ENCODE results near the gene C2CD2. TPM values are rescaled to one million over a fixed set of nuclear protein-coding genes. Genes with fewer than 3 reads are reported as not detected.
A peak's percentile ranks its signal among the peaks of the same experiment; 100 is the strongest.

C2CD2 gene
- total and polyA plus RNA-seq, 2 experiments from 2014 or later = 6.4 to 13.9 TPM

DNA sequence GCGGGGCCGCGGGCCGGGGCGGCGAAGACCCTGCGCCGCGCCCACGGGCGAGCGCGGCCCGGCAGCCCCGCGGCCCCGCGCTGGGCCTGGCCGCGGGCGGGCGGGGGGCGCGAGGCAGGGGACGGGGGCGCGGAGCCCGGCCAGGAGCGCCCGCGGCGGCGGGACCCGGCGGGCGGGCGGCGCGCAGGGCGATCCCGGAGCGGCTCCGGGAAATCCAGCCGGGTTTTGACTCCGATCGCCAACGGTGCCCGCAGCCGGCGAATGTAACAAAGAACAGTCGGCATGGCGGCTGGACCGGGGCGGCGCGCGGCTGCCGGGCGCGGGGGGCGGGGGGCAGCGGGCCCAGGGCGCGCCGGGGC is 75.0 kb downstream of the C2CD2 start:
- 0% methylated on average over 14 of the region's 65 CpGs for WGBS (ENCODE audit: low lambda C conversion rate, missing lambda C conversion rate)

DNA sequence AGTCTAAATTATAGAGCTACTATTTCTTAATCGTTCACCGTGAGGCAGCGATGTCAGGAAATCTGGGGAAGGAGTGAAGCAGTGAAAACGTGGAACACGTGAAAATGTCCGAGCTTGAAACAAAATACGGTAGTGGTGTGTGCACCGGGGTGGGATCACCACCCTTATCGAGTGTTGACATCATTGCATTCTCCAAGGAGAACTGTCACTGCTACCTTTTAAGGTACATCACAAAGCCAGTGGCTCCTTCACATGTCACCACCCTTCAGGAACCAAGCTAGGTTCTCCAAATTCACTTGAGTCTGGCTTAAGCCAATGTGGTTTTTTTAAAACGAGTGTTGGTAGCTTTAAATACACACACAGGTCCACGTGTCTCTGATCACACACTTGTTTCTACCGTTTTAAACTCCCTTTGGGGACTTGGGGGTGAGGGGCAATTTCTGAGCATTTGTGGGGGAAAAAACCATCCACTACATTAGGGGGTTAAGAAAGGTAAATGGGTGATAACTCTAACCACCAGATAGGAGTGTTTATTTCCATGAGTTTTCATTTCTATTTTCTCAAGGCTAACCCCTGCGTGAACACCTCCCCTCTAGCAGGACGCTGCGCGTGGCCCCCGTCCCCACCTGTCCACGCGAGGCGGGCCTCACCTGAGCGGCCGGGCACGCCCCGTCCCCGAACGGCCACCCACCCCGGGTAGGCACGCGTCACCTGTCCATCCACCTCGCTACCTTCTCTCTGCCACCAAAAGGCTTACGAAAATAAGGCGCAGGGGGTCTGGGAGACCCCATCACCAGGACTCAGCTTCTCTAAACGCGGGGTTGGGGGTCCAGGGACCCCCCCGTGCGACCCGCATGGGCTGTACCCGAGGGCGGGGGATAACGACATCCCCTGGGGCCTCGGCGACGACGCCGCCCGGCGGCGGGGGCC is 75.7 kb downstream of the C2CD2 start:
- H3K4me2 ChIP-seq = peak overlapping the region; percentile 99
- DNase-seq (ENCODE audit: low spot score) = peak; percentile 49
- H3K4me3 ChIP-seq = peak overlapping the region; percentile 96
- no peaks in the 10 kb centered on the region for H3K27me3 ChIP-seq
- no peaks in the 10 kb centered on the region for H4K20me1 ChIP-seq (ENCODE audit: insufficient read depth, poor library complexity, severe bottlenecking)
- no peaks in the 10 kb centered on the region for H3K9me3 ChIP-seq (ENCODE audit: low read depth)
- WGBS (ENCODE audit: low lambda C conversion rate, missing lambda C conversion rate) = 5% methylated on average over 47 of the region's 48 CpGs
- H3K79me2 ChIP-seq = peaks cover 22% of the 10 kb centered on the region
- H3K27ac ChIP-seq = peak overlapping the region; percentile 65
- TF ChIP-seq EZH2 (IDR thresholded peaks at IDR 0.05; ENCODE audit: borderline replicate concordance) (no peak), EZH2phosphoT487 (IDR thresholded peaks at IDR 0.05; ENCODE audit: low read depth, severe bottlenecking, unreplicated experiment) (no peak)
- TF ChIP-seq, protein P1, sequence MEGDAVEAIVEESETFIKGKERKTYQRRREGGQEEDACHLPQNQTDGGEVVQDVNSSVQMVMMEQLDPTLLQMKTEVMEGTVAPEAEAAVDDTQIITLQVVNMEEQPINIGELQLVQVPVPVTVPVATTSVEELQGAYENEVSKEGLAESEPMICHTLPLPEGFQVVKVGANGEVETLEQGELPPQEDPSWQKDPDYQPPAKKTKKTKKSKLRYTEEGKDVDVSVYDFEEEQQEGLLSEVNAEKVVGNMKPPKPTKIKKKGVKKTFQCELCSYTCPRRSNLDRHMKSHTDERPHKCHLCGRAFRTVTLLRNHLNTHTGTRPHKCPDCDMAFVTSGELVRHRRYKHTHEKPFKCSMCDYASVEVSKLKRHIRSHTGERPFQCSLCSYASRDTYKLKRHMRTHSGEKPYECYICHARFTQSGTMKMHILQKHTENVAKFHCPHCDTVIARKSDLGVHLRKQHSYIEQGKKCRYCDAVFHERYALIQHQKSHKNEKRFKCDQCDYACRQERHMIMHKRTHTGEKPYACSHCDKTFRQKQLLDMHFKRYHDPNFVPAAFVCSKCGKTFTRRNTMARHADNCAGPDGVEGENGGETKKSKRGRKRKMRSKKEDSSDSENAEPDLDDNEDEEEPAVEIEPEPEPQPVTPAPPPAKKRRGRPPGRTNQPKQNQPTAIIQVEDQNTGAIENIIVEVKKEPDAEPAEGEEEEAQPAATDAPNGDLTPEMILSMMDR (IDR thresholded peaks at IDR 0.05; ENCODE audit: poor library complexity) = no peak
- peak overlapping the region; percentile 90 for H2AFZ ChIP-seq
- H3K9me2 ChIP-seq (replicated peaks; ENCODE audit: insufficient read depth) = no peaks in the 10 kb centered on the region
- no peaks in the 10 kb centered on the region for H3K36me3 ChIP-seq (replicated peaks; ENCODE audit: insufficient read depth, low read depth)
- peaks cover 9% of the 10 kb centered on the region for H3K4me1 ChIP-seq (ENCODE audit: insufficient read depth)

More for the DNA sequence above, 75.0 kb downstream of the C2CD2 start:
- Histone ChIP-seq H3K27me3 (no peaks in the 10 kb centered on the region), H3K27ac (no peak overlapping the region), H3K4me2 (peak overlapping the region; percentile 99), H3K9me2 (replicated peaks; ENCODE audit: insufficient read depth) (no peaks in the 10 kb centered on the region), H3K4me3 (no peak overlapping the region), H3K36me3 (replicated peaks; ENCODE audit: insufficient read depth, low read depth) (no peaks in the 10 kb centered on the region), H2AFZ (no peak overlapping the region), H3K4me1 (ENCODE audit: insufficient read depth) (peaks cover 9% of the 10 kb centered on the region), H4K20me1 (ENCODE audit: insufficient read depth, poor library complexity, severe bottlenecking) (no peaks in the 10 kb centered on the region), H3K9me3 (ENCODE audit: low read depth) (no peaks in the 10 kb centered on the region), H3K79me2 (peaks cover 22% of the 10 kb centered on the region)
- DNase-seq (ENCODE audit: low spot score) = peak; percentile 90
- TF ChIP-seq EZH2 (IDR thresholded peaks at IDR 0.05; ENCODE audit: borderline replicate concordance) (no peak), EZH2phosphoT487 (IDR thresholded peaks at IDR 0.05; ENCODE audit: low read depth, severe bottlenecking, unreplicated experiment) (no peak)
- TF ChIP-seq, protein P1 (IDR thresholded peaks at IDR 0.05; ENCODE audit: poor library complexity) = no peak

DNA sequence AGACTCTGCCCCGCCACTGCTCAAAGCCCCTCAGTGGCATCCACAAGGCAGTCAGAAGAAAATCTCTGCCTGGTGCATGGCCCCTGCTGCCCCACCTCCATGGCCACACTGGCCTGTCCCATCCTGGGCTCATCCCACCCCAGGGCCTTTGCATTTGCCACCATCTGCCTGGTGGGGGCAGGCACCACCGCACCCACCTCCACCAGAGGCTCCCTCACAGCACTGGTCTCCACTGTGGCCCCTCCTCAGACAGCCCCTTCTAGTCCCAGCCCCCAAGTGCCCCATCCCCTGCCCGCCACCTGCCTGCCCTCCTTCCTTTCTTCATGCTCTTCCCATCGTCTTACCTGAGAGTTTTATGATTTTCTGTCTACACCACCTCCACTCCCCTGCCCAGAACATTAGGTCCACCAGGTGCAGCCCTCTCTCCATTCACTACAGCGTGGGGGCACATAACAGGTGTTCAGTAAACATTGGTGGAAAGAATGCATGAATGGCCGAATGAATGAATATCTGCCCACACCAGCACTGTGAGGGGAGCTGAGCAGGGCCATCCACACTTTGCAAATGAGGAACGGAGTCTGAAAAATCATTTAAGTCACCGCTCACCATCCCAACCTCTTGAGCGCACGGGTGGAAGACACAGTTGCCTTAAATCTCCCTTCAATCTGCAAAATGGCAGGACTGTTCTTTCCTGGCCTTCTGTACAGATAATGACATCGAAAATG is 76.7 kb downstream of the C2CD2 start:
- no peaks in the 10 kb centered on the region for H4K20me1 ChIP-seq (ENCODE audit: insufficient read depth, poor library complexity, severe bottlenecking)
- no peak overlapping the region for H3K27ac ChIP-seq
- no peaks in the 10 kb centered on the region for H3K9me2 ChIP-seq (replicated peaks; ENCODE audit: insufficient read depth)
- no peaks in the 10 kb centered on the region for H3K36me3 ChIP-seq (replicated peaks; ENCODE audit: insufficient read depth, low read depth)
- DNase-seq (ENCODE audit: low spot score) = no peak
- H3K4me1 ChIP-seq (ENCODE audit: insufficient read depth) = peaks cover 9% of the 10 kb centered on the region
- peaks cover 22% of the 10 kb centered on the region for H3K79me2 ChIP-seq
- peak overlapping the region; percentile 99 for H3K4me2 ChIP-seq
- 92% methylated on average over 10 of the region's 11 CpGs for WGBS (ENCODE audit: low lambda C conversion rate, missing lambda C conversion rate)
- no peaks in the 10 kb centered on the region for H3K27me3 ChIP-seq
- H2AFZ ChIP-seq = no peak overlapping the region
- no peaks in the 10 kb centered on the region for H3K9me3 ChIP-seq (ENCODE audit: low read depth)
- TF ChIP-seq, protein P1 (IDR thresholded peaks at IDR 0.05; ENCODE audit: poor library complexity) = no peak
- TF ChIP-seq EZH2phosphoT487 (IDR thresholded peaks at IDR 0.05; ENCODE audit: low read depth, severe bottlenecking, unreplicated experiment) = no peak
- no peak for TF ChIP-seq EZH2 (IDR thresholded peaks at IDR 0.05; ENCODE audit: borderline replicate concordance)
- H3K4me3 ChIP-seq = no peak overlapping the region
